EH (cell line): ENCODE data around the gene HSPA12A.

Experiments used
- DNase-seq: peaks from one replicate; pipeline ENCODE4 v3.0.0-alpha.2; 2015; ENCODE audit warnings: low read depth

The HSPA12A gene

DNA sequence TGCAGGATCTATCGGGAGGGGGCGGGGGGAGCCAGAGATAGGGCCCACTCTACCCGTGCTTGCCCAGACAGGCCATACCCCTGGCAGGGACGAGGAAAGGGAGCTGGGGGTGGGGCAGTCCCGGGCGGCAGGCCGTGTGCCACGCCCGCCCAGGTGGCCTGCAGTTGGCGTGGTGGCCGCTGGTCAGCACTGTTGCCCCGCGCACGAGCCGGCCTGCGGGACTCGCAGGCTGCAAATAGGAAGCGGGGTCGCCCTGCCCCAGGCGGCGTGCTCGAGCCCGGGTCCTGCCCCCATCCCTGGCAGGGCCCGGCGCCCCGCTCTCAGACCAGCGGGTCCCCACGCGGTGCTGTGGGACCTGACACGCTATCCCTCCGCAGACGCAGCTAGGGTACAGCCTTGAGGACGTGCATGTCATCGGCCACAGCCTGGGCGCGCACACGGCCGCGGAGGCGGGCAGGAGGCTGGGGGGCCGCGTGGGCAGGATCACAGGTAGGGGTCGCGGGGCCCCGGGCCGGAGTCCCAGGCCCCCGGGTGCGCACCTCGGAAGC, 114.9 kb downstream of the HSPA12A start:
- DNase-seq: no peak

DNA sequence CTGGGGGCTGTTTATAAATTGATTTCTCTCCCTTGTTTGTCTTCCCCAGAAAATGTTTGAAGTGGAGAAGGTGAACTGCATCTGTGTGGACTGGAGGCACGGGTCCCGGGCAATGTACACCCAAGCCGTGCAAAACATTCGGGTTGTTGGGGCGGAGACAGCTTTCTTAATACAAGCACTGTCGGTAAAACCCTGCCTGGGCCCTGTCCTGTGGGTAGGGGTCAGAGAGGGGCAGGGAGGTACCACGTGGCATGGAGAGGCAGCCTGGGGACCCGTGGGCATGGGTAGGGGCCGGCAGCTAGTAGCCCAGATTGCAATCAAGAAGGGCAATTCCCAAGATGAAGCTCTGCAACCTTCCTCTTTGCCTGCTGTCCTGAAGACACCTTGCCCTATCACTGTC, 115.6 kb downstream of the HSPA12A start:
- no peak for DNase-seq

DNA sequence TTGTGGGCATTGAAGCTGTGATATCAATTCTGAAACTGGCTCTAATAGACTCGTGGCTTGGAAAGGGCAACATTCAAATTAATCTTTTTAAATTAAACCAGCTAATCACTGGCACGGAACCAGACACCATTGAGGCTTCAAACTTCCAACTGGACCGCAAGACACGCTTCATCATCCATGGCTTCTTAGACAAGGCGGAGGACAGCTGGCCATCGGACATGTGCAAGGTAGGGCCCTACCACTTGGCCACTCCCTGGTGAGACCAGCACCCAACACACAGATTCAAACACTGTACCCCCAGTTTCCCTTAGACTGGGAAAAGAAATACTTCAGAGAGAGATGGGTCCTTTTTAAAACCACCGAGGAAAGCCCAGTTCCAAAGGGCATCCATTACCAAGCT, 116.5 kb downstream of the HSPA12A start:
- DNase-seq: no peak

DNA sequence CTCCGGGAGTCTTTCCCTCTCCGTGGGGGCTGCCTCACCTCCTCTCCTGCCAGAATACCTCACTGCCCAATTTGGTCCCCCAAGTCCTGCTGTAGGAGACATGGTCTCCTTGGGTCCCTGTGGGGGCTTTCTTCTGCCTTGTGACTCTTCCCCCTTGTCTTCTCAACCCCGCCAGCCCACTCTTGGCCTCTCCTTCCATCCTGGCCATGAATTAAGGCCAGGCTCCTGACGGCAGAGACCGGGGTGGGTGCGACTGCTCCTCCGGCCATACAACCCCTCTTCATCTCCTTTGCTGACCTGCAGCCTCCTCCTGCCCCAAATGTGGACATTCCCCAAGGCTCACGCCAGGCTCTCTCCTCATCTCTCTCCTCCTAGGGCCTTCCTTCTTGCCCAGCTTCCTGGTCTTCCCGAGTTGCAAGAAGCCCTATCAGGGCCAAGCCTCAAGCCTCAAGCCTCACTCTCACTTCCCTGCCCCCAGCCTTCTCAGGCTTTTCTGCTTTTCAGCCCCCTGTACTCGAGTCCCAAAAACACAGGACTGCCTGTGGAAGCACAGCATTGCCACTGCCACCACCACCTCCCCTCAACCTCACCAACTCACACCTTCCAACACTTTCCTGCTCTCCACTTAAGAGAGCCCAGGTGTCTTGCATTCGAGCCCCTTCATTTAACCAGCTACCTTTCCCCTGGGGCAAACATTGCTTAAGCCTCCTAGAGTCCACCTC, 120.3 kb downstream of the HSPA12A start:
- DNase-seq: no peak

DNA sequence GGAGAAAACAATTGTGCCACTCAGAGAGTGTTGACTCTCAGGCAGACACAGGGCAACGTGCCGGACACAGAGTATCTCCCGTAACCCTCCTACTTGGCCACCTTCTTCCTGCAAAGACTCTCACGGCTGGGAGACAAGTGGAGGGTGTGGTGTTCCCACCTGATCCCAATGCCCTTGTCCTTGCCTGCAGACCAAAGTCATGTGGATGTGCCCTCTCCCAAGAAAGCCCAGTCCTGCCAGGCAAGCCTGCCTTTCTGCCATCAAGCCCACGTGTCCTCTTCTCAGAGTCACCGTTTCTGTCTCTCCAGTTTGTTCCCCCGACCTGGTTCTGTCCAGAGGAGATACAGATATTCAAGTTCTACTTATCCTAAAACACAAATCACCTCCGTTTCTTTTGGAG, 120.9 kb downstream of the HSPA12A start:
- DNase-seq: no peak
